Kidney capillary endothelial cell (primary cell): ENCODE data around the gene PPID.
A peak's percentile ranks its signal among the peaks of the same experiment; 100 is the strongest.
"Not testable (repeated sequence)": the region's sequence is repeated elsewhere in the genome, so short reads cannot be mapped to it uniquely, and the experiment has no call there.

Experiments
- DNase-seq: peaks from one replicate; pipeline ENCODE4 v3.0.0-alpha.2; 2018; ENCODE audit warnings: low spot score

The PPID gene

DNA sequence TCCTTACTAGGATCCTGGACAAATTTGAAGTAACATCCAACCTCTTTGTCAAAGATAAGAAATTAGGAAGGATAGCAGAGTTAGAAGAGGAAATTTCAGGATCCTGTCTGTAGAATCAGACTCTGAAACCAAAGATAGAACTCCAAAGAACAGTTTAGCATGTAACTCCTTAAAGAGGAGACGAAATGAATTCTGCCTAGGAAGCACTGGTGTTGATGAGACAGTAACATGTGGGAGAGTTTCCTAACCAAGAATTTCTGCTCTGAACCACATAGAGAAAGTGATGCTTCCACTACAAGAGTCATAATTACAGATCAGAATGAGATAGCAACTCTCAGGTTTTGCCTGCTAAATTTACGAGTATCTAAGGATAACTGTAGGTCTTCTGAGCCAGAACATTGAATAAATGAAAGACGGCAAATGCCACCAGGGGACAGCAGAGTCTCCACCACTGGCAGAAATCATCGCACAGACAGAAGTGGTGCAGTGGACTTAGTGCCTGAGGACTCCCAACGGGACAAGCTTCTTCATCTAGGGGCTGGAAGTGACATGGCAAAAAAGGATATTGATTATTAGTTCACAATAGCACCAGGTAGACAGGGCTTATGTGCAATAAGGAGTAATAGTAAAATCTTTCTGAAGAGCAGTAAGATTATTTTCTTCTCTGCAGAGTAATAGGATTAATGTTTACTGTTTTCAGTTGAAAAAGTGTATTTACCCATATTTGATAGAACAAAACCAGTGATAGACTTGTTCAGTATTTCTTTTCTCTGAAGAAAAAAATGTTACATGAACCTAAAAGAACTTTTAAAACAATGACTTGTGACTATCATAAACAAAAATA, 6.7 kb upstream of the PPID start:
- peak; percentile 63 for DNase-seq

GRCh38 chr4:158728236-158728635, 5.0 kb upstream of the PPID start:
- DNase-seq: no peak

DNA sequence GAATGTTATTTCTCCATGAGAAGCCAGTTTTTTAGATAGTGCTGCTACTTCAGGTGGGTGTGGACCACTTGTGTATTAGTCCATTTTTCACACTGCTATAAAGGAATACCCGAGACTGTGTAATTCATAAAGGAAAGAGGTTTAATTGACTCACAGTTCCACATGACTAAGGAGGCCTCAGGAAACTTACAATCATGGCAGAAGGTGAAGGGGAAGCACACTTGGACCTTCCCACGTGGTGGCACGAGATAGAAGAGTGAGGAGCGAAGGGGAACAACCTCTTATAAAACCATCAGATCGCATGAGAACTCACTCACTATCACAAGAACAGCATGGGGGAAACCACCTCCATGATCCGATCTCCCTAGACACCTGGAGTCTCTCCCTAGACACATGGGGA, 3.4 kb upstream of the PPID start:
- no peak for DNase-seq

- no peak for DNase-seq
Observed at GRCh38 chr4:158724637-158725036, 1.4 kb upstream of the PPID start.

DNA sequence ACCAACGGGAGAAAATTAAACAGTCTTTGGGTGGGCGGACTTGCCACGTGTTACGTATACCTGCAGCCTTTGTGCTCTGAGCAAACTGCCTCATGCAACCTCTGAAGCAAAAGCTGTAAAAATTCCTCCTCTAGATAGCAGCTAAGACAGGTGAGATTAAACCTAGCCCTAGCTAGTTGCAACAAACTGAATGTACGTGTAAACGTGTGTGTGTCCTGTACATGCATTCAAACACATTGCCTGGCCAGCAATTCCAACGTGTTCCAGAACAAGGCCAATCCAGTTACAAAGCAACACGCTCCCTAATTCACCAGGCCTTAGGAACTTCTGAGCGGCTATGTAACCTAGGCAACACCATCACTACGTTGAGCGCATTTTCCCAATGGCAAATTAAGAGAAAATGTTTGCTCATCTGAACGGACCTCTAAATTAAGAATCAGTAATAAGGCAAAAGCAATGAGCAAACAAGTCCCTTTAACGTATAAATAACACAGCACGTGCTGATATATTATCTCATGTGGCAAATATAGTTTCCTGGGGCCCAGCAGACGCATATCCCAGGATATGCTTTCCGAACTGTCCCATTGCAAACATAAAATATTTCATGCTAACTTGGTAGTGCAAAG, 792 bp downstream of the PPID start:
- DNase-seq: peak; percentile 15

- DNase-seq: no peak
Observed at GRCh38 chr4:158721680-158722079, 1.5 kb downstream of the PPID start.

DNA sequence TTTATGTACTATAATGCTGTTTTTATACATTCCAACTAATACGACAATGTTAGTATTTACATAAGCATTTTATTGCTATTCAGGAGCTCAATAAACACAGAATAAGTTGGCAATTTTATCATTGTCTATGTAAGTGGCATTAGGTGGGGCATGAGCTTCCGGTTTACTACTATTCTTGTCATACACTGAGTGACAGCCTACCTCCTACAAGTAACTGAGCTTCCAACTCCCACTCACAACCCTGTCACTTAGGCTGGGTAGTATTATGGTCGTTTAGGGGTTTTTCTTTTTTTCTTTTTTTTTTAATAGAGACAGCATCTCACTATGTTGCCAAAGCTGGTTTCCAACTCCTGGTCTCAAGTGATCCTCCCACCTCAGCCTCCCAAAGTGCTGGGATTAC, 7.4 kb downstream of the PPID start:
- no peak for DNase-seq

DNA sequence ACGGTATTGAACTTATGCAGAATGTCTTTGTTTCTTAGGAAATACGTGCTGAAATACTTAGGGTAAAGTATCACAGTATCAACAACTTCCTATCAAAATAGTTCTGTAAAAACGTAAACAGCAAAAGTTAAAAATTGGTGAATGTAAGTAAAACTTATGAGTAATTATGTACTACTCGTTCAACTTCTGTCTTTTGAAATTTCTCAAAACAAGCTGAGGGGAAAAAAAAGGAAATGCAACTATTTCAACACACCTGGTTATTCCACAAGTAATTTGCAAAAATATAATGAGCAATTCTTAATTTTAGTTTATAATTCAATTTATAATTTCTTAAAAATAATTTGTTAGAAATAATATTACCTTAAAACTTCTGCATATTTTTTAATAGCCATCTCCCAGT, 8.3 kb downstream of the PPID start:
- DNase-seq: no peak

- not testable (repeated sequence) for DNase-seq
Observed at GRCh38 chr4:158712622-158713021, 10.6 kb downstream of the PPID start.

DNA sequence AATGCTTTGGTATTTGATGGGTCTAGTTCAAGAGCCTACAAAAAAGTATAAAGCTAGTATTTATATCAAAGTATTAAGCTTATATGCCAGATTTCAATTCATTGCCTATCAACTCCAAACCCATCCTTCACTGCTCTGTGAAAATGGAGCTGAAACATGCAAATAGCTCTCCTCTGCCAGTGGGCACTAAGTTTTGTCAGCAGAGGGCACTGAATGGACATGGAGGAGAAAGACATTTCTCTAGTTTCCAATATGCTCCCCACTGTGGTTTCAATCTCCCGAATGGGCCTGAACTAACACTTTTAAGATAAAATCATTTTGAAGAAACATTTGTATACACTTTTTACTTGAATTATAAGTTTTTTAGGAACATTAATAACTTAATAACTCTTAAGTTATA, 12.4 kb downstream of the PPID start:
- no peak for DNase-seq

GRCh38 chr4:158704274-158704673, 18.9 kb downstream of the PPID start:
- DNase-seq: no peak

DNA sequence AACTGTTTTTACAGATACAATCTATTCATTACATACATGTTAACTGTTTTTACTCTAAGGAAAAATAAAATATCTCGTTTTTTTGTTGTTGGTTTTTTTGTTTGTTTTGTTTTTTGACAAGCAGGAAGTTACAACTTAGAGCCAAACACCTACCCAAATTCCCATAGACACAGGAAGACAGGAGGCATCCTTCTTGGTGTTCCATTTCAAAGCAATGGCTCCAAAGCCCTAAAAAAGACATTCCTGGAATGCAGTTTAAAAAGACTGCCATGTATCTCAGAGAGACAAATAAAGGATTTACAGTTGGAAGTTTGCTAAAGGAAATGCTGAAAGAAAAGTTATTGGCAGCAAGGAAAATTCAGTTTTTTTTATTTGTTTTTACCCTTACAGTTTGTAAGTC, 34.4 kb downstream of the PPID start:
- no peak for DNase-seq

DNA sequence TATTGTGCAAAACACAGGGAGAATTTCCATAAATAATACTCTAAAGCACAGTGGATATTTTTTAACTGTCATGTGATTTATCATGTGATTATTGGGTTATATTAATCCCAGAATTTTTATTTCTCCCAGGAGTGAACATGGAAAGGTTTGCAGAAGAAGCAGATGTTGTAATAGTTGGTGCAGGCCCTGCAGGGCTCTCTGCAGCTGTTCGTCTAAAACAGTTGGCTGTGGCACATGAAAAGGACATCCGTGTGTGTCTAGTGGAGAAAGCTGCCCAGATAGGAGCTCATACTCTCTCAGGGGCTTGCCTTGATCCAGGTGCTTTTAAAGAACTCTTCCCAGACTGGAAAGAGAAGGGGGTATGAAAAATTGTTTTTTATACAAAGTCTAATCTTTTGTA, 41.1 kb downstream of the PPID start:
- no peak for DNase-seq

DNA sequence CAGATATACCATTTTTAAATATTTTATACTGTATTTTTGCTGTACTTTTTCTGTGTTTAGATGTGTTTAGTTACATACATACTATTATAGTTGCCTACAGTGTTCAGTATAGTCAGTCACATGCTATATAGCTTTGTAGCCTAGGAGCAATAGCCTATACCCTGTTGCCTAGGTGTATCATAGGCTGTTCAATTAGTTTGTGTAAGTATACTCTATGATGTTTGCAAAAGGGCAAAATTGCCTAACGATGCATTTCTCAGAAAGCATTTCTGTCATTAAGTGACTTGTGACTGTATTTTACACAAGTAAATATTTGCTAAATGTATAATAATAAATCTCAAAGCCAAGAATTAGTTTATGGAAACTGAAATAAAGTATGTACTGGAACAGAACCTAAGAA, 41.6 kb downstream of the PPID start:
- DNase-seq: no peak

DNA sequence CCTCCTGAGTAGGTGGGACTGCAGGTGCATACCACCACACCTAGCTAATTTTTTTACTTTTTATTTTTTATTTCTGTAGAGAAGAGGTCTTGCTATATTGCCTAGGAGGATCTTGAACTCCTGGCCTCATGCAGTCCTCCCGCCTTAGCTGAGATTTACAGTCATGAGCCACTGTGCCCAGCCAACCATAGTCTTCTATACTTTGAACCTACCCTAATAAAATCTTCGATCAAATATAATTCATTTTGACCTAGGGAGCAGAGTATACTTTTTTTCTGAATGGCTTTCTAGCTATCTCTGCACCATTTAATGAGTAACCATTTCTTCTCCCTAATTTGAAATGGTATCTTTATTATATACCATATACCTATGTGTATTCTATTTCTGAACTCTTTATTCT, 44.4 kb downstream of the PPID start:
- DNase-seq: no peak

DNA sequence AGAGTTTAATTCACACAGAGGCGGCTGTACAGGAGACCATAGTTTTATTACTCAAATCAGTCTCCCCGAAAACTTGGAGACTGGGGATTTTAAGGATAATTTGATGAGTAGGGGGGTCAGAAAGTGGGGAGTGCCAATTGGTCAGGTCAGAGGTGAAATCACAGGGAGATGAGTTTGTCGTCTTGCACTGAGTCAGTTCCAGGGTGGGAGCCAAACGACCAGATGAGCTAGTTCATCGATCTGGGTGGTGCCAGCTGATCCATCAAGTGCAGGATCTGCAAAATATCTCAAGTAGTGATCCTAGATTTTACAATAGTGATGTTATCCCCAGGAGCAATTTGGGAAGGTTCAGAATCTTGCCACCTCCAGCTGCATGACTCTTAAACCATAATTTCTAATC, 47.1 kb downstream of the PPID start:
- no peak for DNase-seq

- DNase-seq: no peak
Observed at GRCh38 chr4:158673633-158674032, 49.6 kb downstream of the PPID start.

- DNase-seq: peak; percentile 99
Observed at GRCh38 chr4:158671915-158672806, 51.0 kb downstream of the PPID start, which contains the start of gene ETFDH. ETFDH (plus strand) TSS chr4:158672296; CDS start chr4:158672457, 161 bp downstream.

GRCh38 chr4:158671665-158671914, 51.6 kb downstream of the PPID start, which contains the start of gene C4orf46:
C4orf46 (minus strand) TSS chr4:158671887; CDS start chr4:158671801, 86 bp downstream.
- no peak for DNase-seq

DNA sequence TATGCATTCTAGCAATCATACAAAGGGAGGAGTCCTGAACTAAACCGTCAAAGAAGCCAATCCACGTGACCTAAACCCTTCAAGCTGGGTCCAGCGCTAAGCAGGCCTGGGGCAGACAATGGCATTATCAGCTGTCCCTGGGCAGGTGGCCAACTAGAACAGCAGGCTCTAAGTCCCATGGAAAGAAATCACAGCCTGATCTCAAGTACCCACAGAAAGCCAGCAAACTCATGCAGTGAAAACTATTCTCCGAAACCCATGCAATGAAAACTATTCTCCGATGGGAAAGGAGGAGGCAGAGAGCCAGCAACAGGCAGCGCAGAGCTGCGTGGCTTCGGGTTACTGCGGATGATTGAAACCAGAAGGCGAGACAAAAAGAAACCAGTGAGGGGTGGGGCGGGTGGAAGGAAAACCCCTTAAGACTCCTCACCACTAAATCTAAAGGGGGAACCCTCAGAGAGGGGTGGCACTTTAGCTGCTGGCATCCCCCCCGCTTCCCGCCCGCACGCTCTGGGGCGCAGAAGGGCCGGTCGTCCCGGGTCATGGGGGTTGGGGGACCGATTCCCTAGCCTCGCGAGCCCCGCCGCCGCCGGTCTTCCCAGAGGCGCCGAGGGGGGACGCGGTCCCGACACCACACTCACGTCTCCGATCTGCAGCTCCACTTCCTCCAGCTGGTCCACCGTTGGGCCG, 52.1 kb downstream of the PPID start:
- peak; percentile 76 for DNase-seq

GRCh38 chr4:158669310-158669709, 53.9 kb downstream of the PPID start:
- DNase-seq: no peak

GRCh38 chr4:158667651-158668198, 55.5 kb downstream of the PPID start:
- peak; percentile 36 for DNase-seq
